ENCODE data around the gene CDA.

The CDA gene

DNA sequence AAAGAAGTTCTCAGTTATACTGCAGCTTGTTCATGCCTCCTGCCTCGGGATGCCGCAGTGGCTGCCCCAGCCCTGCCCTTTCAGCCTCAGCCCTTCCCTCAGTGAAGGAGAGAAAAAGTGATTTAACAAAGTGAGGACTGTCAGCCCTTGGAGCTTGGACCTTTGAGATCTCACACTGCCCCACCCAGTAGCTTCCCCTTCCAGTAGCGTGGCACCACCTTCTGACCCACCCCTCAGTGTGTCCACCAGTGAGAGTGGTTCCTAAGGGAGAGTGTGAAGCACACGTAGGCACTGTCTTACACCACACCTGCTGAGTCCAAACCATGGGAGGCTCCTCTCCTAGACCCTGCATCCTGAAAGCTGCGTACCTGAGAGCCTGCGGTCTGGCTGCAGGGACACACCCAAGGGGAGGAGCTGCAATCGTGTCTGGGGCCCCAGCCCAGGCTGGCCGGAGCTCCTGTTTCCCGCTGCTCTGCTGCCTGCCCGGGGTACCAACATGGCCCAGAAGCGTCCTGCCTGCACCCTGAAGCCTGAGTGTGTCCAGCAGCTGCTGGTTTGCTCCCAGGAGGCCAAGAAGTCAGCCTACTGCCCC is at the start of gene CDA:
CDA (plus strand) TSS at position 464 of the 592 bp plus-strand sequence; CDS start at position 497, 33 bp downstream.
- no peak for DNase-seq

DNA sequence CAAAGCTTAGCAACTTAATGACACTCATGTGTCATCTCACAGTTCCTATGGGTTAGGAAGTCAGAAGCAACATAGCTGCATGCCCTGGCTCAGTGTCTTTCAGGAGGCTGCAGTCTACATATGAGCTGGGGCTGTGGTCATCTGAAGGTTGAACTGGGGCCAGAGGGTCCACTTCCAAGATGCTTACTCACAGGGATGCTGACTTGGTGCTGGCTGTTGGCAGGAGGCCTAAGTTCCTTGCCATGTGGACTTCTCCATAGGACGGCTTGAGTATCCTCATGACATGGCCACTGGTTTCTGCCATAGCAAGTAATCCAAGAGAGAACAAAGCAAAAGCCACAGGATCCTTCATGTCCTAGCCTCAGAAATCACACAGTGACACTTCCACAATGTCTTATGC is 48.6 kb upstream of the CDA start:
- DNase-seq, result no peak

DNA sequence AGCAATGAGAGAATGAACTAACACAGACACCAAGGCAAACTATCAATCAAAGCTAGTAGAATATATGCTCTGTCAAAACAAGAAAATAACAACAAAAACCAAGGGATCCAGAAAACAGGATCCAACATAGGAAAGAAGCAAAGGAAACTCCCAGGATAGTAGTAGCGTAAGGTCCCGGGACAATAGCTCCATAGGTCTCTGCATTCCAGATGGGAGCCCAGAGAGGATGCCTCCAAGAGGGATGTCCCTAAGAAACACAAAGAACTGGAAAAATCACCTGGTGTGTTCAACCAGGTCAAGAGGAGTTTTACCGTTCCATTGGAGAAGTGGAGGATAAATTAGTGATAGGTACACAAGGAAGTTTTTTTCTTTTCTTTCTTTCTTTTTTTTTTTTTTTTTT is 42.3 kb upstream of the CDA start:
- no peak for DNase-seq

DNA sequence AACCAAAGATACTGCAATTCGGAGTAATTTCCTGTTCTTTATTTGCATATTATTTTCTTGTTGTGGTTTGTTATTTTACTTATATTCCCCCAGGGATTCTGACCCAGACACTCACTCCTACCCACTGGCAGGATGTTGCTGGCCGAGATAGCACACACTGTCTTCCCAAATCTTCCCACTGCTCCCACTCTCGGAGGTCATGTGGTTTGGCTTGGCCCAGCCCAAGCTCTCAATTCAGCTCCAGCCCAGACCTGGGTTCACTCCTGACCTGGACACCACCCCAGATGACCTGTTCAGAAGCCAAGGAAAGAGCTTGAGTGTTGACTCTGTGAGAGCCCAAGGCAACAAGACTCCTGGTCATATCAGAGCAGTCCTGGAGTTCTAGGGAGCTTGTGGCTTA is 37.7 kb upstream of the CDA start:
- no peak for DNase-seq

DNA sequence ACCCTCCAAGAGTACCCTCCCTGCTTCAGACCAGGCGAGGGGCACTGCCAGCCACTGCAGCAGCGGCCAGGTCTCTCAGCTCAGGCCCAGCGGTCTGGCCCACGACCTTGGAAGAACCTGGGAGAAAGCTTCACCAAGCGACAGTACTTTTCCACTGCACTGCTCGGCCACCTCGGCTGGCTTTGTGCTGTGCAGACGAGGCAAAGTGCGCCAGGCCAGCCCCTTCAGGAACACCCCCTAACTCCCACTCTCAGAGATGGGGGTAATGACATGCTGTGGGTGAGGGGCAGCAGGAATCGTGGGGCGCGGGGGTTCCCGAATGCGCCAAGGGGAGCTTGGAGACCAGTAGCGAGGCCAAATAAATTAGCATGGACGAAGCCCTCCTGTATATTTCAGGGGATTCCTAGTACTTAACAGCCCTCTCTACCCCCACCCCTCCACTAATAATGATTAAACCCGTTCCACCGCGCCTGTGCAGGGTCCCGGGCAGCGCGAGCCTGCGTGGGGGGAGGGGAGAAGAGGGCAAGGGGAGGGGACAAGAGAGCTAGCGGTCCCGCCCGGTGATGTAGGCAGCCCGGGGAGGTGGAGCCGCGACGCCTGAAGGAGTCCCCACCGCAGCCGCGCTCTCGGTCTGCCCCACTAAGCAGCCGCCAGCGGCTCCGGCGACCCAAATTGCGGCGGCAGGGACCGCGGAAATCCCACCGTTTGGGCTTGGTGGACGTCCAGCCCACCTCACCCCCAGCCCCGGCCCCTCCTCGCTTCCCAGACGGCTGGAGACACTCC is 36.8 kb upstream of the CDA start, which contains the start of gene FAM43B:
FAM43B (plus strand) TSS at position 629 of the 783 bp plus-strand sequence. CDS start 401 bp downstream, outside the sequence.
- no peak for DNase-seq

DNA sequence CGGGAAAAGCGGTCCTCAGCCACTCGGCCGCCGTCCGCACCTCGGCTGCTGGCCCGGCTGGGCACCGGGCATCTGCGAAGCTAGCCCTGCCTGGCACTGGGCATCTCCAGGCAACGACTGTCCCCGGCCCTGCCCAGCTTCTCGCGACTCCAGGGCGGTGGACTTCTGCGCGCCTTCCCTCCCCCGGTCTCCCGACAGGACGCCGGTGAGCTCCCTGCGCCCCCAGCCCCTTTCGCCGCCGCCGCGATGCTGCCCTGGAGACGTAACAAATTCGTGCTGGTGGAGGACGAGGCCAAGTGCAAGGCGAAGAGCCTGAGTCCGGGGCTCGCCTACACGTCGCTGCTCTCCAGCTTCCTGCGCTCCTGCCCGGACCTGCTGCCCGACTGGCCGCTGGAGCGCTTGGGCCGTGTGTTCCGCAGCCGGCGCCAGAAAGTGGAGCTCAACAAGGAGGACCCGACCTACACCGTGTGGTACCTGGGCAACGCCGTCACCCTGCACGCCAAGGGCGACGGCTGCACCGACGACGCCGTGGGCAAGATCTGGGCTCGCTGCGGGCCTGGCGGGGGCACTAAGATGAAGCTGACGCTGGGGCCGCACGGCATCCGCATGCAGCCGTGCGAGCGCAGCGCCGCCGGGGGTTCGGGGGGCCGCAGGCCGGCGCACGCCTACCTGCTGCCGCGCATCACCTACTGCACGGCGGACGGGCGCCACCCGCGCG is 36.0 kb upstream of the CDA start:
- no peak for DNase-seq

DNA sequence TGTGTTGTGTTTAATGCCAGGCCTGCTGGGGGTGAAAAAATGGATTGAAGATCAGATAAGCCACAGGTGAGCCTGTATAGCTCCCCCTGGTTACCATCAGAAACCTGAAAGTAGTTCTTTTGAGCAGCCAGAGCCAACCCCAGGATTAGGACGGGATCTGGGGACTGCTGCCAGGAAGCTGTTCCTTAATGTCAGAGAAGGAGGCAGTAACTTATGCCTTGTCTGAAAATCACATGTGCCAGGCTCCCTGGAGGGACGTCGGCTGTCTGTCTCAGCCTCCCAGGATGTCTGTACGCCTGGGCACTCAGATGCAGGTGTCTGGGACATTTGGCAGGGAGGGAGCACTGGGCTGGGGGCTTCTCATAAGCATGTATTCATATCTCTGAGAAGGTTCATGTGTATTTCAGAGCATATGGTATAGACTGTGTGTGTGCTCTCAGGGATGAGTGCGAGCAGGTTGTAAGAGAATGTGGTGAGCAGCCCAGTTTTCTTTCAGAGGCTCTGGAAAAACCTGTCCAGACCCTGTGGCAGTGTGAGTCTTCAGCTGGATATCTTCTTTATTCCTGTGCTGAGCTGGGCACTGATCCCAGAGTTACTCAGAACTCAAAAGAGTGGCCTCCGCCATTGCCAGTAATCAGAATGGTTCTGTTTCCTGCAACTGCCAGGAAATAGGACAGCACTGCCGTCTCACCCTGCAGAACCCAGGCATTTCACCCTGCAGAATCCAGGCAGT is 33.7 kb upstream of the CDA start:
- no peak for DNase-seq

DNA sequence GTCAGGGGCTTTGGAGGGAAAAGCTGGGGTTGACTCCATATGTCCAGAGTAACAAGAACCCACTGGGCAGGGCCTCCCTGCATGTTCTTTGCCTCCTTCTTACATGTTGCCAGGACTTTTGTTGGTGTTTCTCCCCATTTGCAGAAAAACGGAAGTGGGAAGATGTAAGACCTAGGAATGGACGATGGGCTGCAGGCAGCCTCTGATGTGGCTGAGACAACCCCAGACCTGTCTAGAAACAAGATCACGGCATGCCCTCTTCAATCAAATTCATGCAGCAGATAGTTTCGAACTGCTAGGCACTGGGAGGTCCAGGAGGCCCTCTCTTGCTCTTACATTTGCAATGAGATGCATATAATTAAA is 33.2 kb upstream of the CDA start:
- DNase-seq, result no peak

DNA sequence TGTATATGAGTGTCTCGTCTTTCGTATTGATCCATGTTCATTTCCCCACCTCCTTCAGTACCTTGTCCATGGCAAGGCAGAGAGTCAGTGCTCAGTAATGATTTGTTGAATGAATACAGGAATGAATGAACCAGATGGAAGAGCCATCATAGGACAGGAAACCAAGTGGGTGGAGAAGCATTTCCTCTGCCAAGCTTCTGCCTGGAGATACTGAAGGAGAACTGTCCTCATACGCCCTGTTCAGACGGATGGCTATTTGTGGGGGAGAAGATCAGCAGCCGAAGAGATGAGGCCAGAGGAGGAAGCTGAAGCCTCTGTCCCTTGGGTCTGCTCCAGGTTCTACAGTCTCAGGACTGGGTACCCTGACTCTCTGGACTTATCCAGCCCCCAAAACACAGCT is 30.7 kb upstream of the CDA start:
- DNase-seq, result no peak

DNA sequence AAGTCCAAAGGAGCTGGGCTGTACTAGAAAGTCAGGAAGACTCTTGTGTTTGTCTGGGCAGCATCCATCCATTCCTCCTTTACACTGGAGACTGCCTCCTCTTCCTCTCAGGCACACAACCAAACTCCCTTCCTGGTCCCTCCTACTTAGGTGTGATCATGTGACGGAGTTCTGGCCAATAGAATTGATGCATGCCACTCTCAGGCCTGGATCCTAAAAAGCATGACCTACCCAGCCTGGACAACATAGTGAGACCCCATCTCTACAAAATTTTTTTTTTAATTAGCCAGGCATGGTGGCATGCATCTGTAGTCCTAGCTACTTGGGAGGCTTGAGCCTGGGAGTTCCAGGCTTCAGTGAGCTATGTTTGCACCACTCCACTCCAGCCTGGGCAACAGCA is 27.9 kb upstream of the CDA start:
- DNase-seq, result no peak

DNA sequence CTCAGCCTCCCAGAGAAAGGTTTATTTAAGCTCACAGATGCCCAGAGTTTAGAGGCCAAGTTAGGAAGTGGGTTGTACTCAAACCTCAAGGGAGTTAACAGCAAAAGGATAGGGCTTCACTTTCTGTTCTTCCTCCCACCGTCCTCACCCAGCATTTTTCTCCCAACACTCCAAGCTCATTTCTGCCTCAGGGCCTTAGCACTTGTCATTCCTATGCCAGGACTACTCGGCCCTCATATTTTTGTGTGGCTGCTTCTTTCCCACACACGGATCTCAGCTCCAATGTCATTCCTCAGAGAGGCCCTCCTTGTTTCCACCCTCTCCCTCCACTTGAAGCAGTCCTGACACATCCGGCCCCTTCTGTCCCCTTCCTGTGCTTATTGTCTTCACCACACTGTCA is 23.7 kb upstream of the CDA start:
- no peak for DNase-seq

DNA sequence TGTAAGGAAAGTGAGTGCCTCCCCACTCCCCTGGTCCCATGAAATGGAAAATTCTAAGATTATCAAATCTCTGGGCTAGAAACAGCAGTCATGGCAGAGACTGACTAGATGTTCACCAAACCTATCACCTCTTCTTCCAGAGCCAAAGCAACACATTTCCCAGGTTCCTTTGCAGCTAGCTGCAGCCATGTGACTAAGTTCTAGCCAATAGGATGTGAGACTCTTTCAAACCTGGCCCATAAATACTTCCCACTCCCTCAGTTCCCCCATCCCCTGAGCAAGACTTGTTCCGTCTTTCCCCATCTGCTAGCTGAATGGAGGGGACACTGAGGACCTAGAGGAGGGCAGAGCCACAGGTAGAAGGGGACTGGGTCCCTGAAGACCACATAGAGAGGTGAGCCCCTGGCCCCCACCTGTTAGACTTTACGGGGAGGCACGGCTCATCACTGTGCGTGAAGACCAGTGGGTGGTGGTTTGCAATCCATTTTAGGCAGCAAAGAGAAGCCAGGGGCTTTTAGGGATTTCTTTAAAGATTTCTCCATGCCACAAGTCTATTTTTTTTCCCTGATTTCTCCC is 19.3 kb upstream of the CDA start:
- DNase-seq, result no peak

DNA sequence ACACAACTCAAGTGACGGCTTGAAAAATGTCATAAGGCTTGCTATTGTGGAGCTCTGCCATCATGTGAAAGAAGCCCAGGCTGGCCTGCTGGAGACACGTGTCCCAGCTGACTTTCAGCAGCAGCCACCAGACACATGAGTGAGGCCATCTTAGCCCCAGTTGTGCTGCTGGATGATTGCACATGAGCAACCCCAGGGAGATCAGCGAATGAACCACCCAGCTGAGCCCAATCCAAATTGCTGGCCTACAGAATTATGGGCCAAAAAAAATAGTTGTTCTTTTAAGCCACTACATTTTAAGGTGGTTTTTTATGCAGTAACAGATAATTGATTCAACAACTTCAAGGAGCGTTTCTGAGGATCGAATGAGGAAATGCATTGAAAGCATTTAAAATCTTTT is 17.5 kb upstream of the CDA start:
- DNase-seq, result no peak

DNA sequence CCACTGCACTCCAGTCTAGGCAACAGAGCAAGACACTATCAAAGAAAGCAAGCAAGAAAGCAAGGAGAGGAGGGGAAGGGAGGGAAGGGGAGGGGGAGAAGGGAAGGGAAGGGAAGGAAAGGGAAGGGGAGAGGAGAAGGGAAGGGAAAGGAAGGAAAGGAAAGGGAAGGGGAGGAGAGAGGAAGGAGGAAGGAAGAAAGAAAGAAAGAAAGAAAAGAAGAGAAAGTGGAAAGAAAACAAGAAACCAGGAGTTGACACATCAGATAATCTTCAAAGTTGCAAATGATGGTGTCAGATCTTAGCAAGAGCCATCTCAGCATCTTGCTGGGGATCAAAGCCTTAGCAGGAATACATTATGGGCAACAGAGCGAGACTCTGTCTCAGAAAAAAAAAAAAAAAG is 14.9 kb upstream of the CDA start:
- no peak for DNase-seq

DNA sequence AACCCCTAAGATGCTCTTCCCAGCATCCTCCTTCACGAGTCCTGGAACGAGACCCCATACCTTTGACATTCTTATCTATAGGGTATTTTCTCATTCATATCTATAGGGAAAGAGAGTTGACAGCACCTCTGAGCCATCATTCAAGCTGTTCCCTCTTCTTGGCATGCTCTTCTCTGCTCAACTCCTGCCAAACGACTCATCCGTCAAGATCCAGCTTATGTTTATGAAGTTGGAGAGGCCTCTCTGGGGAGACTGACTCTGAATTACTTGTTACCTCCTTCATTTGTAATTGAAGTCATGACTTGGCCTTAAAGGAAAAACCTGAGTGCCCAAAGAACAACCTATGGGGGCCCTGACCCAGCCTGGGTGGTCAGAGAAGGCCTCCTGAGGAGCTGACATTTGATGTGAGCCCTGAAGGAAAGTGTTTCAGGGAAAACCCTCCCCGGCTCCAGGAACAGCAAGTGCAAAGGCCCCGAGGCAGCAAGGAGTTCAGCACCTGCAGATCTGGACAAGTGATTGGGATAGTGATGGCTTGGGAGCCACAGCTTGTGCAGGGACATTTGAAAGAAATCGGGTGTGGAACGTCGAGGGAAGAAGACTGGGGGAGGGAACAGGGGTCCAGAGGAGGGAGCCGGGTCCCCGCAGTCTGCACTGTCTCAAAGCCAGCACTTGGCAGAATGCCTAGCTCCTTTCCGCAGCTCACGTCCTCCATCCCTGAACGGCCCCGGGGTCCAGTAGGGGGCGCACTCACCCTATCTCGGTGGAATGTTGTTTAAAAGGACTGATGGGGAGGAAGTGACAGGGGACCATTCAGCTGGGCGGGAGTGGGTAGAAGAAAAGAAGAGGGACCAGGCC is 14.0 kb upstream of the CDA start:
- DNase-seq, result peak; percentile 48

DNA sequence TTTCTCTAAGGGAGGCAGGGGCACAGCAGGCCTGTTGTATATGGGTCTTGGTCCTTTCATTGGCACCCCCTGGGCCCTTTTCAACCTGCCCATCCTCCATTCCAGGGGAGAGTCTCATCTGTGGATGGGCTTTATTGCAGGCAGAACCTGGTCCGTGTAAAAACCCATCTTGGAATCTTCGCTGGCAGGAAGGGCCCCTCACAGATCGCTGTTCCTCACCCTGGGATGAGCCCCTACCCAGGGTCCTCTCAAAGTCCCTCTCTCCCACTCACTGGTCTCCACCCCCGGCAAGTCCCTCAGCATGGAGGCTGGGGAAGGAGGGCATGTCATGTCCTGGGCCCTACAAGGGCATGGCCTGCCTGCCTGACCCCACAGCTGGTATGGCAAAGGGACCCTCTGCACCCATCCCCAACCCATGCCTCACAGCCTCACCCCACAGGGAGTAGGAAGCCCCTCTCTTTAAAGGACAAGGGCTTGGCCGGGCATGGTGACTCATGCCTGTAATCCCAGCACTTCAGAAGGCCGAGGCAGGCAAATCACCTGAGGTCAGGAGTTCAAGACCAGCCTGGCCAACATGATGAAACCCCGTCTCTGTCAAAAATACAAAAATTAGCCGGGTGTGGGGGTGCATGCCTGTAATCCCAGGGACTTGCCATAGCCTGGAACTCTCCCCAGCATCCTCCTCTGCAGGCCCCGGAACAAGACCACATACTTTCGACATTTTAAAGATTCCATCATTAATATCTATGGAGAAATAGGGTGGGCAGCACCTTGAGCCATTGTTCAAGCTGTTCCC is 13.2 kb upstream of the CDA start:
- no peak for DNase-seq

DNA sequence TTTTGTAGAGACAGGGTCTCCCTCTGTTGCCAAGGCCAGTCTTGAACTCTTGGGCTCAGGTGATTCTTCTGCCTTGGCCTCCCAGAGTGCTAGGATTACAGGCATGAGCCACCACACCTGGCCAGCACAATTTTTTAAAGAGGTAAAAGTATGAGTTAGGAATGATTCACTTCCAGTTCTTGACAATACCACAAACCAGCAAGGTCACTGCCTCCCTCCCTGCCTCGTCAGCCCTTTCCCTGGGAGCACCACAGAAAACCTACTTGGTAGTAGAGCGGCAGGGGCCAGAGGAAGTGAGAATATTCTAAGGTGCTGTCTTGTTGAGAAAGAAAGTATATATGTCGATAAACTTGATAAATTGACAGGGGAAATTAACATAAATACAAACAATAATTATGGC is 10.8 kb upstream of the CDA start:
- no peak for DNase-seq

DNA sequence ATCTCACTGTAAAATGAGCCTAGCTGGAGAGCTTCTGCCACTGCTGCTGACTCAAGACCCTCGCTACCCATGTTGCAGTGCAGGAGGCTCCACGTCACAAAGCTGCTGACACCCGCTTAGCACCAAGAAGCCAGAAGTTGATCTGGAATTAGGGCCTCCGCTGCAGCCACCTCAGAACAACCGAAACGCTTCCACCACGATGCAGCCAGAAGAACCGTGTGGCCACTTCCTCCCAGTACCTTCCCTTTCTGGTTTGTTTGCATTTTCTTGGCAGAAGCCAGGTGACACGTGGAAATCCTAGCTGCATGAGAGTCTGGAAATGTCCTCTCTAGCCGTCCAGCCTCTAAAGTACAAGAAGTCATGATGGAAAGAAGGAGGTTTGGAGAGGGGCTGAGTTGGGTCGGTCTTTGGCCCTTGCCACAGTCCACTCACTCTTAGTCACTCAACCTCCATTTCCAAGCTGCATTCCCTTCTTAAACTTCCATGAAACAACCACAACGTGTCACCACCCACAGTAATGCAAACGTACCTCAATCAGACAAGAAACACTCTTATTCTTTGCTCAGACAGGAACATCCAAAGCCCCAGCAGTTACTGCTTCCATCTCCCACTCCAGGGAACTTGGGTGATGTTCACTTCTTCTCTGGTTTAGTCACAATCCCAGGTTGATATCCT is 10.0 kb upstream of the CDA start:
- no peak for DNase-seq

DNA sequence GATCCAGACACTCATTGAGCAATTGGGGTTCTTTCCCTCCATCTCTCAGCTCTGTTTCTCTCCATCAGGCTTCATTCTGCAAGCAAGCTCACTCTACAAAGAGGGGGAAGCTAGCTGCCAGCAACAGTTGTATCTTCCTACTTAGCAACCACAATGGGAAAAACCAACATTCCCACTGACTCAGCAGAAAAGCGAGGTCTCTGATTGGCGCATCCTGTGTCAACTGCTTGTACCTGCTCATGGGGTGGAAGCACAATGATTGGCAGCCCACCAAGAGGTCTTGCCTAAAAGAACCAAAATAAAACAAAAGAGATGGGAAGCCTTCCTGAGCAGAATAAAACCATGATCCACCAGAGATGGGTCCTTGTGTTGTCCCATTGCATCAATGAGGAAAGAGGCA is 4.0 kb upstream of the CDA start:
- no peak for DNase-seq

DNA sequence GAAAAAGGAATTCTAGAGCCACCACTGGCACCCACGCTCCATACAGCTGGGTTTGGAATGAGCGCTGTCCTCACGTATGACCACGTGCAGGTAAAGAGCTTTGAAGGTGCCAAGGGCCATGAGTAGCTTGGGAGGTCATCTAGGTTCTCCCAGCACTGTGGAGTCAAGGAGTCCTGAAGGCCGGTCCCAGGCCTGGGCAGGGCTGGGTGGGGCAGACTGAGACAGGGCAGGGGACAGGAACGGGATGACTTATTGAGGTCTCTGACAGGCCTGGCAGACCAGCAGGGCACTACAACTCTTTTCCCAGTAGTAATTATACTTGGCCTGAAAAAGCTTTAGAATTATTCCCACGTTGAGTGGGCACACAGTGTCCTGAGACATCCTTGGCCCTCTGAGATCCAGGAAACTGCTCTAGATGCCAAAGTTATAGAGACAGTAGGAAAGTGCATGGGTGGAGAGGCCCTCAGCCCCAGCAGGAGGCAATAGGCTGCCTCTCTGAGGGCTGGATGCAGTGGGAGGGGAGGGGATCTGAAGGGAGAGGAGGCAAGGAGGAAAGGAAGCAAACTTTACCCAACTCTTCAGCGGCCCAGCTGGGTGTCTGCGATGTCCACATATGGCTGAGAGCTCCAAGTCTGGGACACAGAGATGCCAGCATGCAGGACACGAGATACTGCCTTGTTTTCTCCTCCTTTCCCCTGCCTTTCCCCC is 1.8 kb upstream of the CDA start:
- DNase-seq, result no peak
